HFF-Myc (cell line): ENCODE results near the gene THBD.

ENCODE experiments used
- DNase-seq: peaks from one replicate; pipeline ENCODE4 v3.0.0-alpha.2; 2011; ENCODE audit warnings: low read depth; ENCODE audit errors: extremely low read depth
- H3K4me3 ChIP-seq: replicated peaks from 2 replicates; pipeline ENCODE4 v1.5.1; 2011; ENCODE audit warnings: low read depth, mild to moderate bottlenecking, control low read depth, low read length
- TF ChIP-seq, protein P1 (sequence below): IDR thresholded peaks from 2 replicates; pipeline ENCODE4 v1.5.1; 2012; ENCODE audit warnings: mild to moderate bottlenecking, low read depth, low read length, control low read depth; ENCODE audit errors: missing control alignments

The THBD gene

DNA sequence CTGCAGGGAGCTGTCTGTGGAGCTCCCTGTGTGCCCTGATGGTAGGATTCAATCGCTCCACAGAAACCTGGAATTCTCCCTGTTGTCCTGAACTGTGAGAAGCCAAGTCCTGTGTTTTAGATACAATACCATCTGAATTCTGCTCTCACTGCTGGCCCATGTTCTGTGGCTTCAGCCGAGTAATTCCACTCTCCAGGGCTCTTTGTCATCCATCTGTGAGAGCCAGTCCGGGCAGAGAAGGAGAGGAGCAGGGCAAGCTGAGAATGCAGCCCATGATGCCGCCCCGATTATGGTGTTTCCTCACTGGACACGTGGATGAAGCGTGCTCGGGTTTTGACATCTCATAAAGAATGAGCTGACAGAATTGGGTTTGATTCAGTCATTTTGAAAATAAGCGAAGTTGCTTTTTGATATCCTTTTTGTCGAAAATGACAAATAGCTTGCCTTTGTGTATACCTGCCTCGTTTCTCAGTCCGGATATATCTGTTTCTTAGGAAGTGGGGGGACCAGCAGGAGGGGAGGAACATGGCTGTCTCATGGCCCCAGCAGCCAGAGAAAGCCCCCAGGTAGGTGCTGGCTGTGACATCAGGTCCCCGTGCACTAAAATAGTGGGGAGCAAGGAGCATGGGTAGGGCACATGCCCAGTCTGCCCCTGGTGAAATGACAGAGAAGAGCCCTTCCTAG, 44.9 kb upstream of the THBD start:
- TF ChIP-seq, protein P1, sequence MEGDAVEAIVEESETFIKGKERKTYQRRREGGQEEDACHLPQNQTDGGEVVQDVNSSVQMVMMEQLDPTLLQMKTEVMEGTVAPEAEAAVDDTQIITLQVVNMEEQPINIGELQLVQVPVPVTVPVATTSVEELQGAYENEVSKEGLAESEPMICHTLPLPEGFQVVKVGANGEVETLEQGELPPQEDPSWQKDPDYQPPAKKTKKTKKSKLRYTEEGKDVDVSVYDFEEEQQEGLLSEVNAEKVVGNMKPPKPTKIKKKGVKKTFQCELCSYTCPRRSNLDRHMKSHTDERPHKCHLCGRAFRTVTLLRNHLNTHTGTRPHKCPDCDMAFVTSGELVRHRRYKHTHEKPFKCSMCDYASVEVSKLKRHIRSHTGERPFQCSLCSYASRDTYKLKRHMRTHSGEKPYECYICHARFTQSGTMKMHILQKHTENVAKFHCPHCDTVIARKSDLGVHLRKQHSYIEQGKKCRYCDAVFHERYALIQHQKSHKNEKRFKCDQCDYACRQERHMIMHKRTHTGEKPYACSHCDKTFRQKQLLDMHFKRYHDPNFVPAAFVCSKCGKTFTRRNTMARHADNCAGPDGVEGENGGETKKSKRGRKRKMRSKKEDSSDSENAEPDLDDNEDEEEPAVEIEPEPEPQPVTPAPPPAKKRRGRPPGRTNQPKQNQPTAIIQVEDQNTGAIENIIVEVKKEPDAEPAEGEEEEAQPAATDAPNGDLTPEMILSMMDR, result no peak
- DNase-seq, result no peak
- H3K4me3 ChIP-seq, result no peak overlapping the region

- TF ChIP-seq, protein P1, result no peak
- no peak overlapping the region for H3K4me3 ChIP-seq
- DNase-seq, result no peak
Observed at GRCh38 chr20:23093613-23094012, 44.1 kb upstream of the THBD start.

GRCh38 chr20:23092861-23093495, 43.5 kb upstream of the THBD start:
- TF ChIP-seq, protein P1, result no peak
- no peak for DNase-seq
- no peak overlapping the region for H3K4me3 ChIP-seq

DNA sequence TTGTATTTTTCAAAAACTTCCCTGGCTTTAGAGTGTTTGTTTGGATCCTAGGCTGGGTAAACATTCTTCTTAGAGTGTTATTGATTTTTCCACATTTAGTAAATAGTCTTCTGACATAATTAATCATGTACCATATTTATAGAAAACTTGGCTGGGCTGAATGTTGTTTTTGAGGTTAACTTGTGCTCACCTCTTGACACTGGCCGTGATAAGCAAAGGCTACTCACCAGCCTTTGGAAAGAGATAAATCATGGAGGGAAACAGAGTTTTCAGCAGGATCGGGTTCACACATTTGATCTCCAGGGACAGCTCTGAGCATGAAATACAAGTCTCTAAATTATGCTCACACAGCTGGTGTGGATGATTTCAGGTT, 42.9 kb upstream of the THBD start:
- TF ChIP-seq, protein P1, result no peak
- no peak overlapping the region for H3K4me3 ChIP-seq
- no peak for DNase-seq

DNA sequence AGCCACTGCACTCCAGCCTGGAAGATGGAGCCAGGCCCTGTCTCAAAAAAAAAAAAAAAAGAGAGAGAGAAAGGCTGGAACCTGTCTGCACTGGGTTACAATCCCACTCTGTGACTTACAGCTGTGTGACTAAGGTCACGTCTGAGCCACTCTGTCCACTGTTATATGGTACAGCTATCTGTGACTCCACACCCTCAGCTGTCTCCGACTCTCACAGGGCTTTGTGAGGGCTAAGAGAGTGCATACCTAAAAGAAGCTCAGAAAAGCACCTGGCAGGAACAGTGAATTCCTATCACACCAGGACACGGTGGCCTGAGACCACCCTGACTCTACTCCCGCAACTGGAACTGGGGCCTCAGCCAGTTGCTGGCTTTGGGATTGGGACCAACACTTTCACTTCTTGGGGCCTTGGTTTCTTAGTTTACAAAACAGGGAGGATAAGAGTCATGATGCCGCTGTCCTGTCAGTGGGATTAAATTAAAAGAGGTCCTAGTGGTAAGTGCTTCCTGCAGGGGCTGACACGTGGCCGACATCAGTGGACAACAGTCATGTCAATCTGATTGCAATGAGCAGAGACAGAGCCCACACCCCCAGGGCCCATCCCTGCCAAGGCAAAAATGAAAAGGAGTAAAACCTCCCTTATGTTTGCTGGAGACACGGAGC, 42.4 kb upstream of the THBD start:
- no peak for DNase-seq
- H3K4me3 ChIP-seq, result no peak overlapping the region
- TF ChIP-seq, protein P1, result no peak

- H3K4me3 ChIP-seq, result no peak overlapping the region
Observed at GRCh38 chr20:23090878-23091277, 41.4 kb upstream of the THBD start.

More at GRCh38 chr20:23090878-23091277, 41.4 kb upstream of the THBD start:
- TF ChIP-seq, protein P1, result no peak
- no peak for DNase-seq
